D721Med (cell line): ENCODE data around the gene HSPB2.

Experiments used
- DNase-seq: peaks from one replicate; pipeline ENCODE4 v3.0.0; 2011; ENCODE audit warnings: low spot score; ENCODE audit not compliant: insufficient read length
- FAIRE-seq: peaks from 2 replicates; lab custom pipeline; 2011; peaks lifted over from hg19 to GRCh38; lab: Jason Lieb, UNC
- TF ChIP-seq, protein P1 (sequence below): IDR thresholded peaks from 2 replicates; pipeline ENCODE4 v1.5.1; 2012; ENCODE audit warnings: mild to moderate bottlenecking, control low read depth; ENCODE audit not compliant: insufficient read depth; ENCODE audit errors: missing control alignments

Gene HSPB2

GRCh38 chr11:111937461-111937769 lies 24.9 kb downstream of the HSPB2 start:
- TF ChIP-seq, protein P1, sequence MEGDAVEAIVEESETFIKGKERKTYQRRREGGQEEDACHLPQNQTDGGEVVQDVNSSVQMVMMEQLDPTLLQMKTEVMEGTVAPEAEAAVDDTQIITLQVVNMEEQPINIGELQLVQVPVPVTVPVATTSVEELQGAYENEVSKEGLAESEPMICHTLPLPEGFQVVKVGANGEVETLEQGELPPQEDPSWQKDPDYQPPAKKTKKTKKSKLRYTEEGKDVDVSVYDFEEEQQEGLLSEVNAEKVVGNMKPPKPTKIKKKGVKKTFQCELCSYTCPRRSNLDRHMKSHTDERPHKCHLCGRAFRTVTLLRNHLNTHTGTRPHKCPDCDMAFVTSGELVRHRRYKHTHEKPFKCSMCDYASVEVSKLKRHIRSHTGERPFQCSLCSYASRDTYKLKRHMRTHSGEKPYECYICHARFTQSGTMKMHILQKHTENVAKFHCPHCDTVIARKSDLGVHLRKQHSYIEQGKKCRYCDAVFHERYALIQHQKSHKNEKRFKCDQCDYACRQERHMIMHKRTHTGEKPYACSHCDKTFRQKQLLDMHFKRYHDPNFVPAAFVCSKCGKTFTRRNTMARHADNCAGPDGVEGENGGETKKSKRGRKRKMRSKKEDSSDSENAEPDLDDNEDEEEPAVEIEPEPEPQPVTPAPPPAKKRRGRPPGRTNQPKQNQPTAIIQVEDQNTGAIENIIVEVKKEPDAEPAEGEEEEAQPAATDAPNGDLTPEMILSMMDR = no peak
- DNase-seq (no peak), FAIRE-seq (no peak)

DNA sequence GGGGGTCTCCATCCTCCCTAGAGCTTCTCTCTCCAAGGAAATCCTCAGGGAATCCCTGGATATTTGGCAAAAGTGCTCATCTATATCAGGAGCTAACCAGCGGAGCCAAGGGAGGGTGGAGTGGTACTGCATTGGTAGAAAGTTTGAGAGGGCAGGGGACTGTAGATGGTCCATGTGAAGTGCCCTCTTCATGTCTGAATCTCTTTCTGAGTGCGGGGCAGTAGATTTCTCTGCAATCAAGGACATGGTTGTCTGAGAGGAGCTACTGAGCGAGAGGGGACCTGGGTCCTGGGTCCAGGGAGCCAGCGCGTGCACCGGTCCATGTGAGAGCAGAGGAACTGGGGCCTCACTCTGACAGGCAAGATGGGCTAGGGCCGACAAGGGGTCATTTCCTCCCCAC lies 25.3 kb downstream of the HSPB2 start:
- DNase-seq (no peak), FAIRE-seq (no peak)
- TF ChIP-seq, protein P1 = no peak

DNA sequence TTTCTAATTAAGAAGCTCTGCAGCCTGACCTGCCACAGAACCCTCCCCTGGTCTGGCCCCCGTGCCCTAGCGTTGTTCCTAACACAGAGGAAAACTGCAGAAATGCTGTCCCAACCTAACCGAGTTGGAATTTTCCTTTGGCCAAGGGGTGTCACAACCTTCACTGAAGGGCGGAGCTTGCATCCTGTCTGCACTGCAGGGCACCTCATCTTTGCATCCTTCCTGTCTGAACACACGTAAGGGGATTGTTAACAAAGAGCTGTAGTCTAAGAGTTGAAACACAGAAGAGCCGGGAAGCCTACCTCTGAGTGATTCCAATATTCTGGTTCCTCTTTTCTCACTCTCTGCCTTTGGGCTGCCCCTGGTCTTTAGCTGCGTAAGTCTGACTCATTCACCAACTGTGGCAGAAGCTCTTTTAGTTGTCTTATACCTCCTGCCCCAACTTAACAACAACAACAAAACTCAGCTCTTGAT lies 26.2 kb downstream of the HSPB2 start:
- FAIRE-seq = no peak

GRCh38 chr11:111939836-111940604 lies 27.5 kb downstream of the HSPB2 start:
- FAIRE-seq (no peak), DNase-seq (no peak)
- TF ChIP-seq, protein P1 = no peak

More for the DNA sequence above, 26.2 kb downstream of the HSPB2 start:
- no peak for DNase-seq
- TF ChIP-seq, protein P1 = no peak

GRCh38 chr11:111941963-111942362 lies 29.4 kb downstream of the HSPB2 start:
- TF ChIP-seq, protein P1 = no peak
- no peak for FAIRE-seq
- no peak for DNase-seq

DNA sequence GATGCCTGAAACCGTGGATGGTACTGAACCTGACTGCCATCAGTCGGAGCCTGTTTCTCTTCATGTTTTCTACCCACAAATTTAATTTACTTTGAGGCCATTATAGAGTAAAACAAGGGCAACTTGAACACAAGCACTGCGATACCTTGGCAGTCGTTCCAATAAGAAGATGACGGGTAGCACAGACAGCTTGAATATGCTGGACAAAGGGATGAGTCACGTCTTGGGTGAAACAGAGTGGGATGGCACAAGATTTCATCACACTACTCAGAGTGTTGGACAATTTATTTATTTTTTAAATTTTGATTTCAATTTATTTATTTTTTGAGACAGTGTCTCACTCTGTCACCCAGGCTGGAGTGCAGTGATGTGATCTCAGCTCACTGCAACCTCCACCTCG lies 30.3 kb downstream of the HSPB2 start:
- DNase-seq (no peak), FAIRE-seq (no peak)
- TF ChIP-seq, protein P1 = no peak

DNA sequence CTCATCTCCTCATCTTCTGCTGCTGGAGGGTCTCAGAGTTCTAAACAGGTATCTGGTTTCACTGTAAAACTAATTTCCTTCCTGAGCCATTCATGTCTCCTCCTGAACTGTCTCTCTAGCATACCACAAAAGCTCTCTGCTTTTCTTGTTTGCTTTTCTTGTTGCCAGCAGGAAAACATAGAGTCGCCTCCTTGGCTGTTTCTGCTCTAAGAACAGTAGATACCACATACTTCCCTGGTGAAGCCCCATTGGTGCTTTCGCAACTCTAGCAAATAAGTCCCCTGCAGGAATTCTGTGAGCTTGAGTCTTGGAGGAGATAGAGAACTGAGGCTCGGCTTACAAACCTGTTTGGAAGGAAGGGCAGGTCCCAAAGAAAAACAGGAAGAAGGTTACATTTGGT lies 31.6 kb downstream of the HSPB2 start:
- TF ChIP-seq, protein P1 = no peak
- DNase-seq (no peak), FAIRE-seq (no peak)
